GM18868 (cell line): ENCODE data around the gene USP40.

Experiments
- ATAC-seq: cut with Tn5 transposase; IDR thresholded peaks from one replicate; pipeline ENCODE4 v1.9.1; 2021; ENCODE audit warnings: mild to moderate bottlenecking, moderate library complexity; ENCODE audit not compliant: unreplicated experiment

USP40 gene

DNA sequence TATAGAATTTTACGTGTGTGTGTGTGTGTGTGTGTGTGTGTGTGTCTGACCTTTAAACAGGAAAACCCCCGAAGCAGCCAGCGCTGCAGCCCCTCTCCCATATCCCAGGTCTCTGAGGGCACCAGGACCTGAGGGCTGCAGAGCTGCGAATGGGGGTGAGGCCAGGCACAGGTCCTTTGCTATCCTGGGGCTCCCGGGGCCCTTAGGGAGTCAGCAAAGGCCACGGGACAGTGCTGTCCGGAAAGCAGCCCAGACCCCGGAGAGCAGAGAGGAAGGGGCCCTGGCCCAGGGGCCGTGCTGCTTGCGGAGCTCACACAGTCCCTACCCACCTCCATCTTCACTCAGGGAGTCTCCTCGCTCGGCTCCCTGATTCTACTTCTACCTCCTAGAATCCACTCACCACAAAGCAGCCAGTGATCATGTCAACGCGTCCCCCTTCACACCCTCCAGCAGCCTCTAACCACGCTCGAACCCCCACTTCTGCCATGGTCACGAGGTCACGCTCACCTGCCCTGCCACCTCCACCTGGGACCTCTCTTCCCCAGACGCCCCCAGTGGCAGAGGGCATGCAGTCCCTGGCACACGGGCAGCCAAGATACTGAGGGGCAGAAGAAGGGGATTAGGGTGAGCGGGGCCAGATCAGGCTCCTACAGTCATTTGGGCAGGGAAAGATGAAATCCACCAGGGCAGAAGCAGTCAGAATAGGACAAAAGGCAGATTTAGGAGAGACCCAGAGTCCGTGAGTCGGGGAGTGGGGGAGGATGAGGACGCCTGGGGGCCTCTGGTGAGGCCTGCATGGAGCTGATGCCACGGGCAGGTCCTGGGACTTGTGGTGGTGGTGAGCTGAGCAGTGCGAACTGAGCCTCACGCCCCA is 86.7 kb downstream of the USP40 start:
- no peak for ATAC-seq

- ATAC-seq = no peak
Measured at GRCh38 chr2:233477548-233478433, 88.8 kb downstream of the USP40 start.

- no peak for ATAC-seq
Measured at GRCh38 chr2:233476651-233477547, 89.7 kb downstream of the USP40 start.

- ATAC-seq = no peak
Measured at GRCh38 chr2:233476063-233476410, 90.5 kb downstream of the USP40 start.

GRCh38 chr2:233474308-233475160 is 92.0 kb downstream of the USP40 start:
- ATAC-seq = no peak

- ATAC-seq = no peak
Measured at GRCh38 chr2:233473878-233474277, 92.7 kb downstream of the USP40 start.

- ATAC-seq = no peak
Measured at GRCh38 chr2:233473386-233473791, 93.2 kb downstream of the USP40 start.

DNA sequence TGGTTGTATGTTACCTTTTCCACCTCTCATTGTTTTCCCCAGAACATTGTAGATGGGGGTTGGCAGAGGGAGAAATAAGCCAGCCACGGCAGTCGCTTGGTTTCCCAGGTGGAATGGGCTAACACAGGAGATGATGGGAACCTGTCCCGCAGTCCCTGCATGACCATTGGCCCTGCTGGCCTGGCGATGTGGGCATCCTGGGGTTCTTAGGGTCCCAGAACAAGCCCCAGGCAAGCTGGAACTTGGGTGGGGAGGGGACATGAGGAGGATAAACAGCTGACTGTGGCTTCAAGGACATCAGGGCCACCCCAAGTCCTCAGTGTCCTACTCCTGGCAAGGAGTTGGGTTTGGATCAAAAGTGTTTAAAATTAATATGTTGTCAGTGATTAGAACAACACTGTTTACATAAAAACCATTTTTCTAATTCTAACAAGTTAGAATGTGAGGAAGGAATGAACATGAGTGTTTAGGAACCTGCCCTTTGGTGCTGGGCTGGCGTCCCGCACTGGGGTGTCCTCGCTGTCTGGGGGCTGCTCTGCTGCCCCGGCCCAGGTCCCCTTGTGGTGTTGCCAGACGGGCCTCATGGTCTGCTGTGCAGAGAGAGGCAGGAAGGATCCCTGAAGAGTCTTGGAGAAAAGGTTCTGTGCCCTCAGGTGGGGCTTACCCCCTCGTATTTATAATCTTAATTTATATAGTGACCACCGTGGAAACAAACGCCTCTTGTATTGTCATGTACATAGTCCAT is 95.1 kb downstream of the USP40 start:
- no peak for ATAC-seq

- no peak for ATAC-seq
Measured at GRCh38 chr2:233470839-233471238, 95.7 kb downstream of the USP40 start.

- no peak for ATAC-seq
Measured at GRCh38 chr2:233470011-233470687, 96.4 kb downstream of the USP40 start.

DNA sequence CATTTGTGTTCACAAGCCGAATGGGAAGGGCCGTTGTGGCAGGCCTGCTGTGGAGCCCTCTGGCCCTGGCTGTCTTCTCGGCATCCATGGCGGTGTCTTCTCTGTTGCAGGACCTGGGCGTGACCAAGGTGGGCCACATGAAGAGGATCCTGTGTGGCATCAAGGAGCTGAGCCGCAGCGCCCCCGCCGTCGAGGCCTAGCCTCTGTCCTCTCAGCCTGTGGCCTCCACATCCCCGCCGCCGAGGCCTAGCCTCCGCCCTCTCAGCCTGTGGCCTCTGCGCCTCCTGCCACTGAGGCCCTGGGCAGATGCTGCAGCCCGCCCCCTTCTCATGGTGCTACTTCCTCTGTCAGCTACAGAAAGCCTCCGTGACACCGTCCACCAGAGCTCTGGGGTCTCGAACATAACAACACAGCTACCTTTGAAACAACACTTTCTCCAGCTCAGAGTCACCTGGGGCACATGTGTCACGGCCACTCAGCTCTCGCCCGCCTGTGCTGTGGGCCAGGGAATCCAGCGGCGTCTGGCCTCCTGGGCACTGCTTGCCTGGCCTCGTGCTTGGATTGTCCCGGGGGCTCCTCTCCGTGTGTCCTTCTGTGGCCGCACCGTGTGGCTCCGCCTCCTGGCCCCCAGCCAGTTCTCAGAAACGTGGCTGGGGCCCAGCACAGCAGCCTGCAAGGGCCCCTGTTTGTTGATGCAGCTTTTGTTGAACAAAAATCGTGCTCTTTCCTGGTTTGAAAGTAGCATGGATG is 97.1 kb downstream of the USP40 start:
- no peak for ATAC-seq

GRCh38 chr2:233468741-233469110 is 97.9 kb downstream of the USP40 start:
- ATAC-seq = no peak

DNA sequence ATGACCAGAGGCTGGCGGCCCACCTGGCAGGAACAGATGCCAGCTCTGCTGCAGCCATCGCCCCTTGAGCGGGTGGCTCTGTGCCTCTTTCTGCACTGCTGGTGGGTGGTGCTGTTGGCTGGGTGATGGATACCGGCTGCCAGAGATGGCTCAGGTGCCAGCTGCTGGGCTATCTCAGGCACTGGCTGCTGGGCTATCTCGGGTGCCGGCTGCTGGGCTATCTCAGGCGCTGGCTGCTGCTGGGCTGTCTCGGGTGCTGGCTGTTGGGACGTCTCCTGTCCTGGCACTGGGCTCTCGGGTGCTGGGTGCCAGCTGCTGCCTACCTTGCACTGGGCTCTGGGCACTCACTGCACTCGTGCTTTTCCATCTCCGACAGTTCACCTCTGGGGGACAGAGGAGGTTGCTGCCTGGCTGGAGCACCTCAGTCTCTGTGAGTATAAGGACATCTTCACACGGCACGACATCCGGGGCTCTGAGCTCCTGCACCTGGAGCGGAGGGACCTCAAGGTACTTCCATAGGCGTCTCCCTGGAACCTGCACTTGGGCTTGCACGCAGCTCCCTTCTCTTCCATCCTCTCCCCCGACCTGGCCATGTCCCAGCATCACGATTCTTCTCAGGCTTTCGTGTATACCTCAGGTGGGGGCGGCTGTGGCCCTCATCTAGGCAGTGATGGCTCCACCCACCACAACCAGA is 98.4 kb downstream of the USP40 start:
- no peak for ATAC-seq

- ATAC-seq = no peak
Measured at GRCh38 chr2:233466991-233467603, 99.5 kb downstream of the USP40 start.

DNA sequence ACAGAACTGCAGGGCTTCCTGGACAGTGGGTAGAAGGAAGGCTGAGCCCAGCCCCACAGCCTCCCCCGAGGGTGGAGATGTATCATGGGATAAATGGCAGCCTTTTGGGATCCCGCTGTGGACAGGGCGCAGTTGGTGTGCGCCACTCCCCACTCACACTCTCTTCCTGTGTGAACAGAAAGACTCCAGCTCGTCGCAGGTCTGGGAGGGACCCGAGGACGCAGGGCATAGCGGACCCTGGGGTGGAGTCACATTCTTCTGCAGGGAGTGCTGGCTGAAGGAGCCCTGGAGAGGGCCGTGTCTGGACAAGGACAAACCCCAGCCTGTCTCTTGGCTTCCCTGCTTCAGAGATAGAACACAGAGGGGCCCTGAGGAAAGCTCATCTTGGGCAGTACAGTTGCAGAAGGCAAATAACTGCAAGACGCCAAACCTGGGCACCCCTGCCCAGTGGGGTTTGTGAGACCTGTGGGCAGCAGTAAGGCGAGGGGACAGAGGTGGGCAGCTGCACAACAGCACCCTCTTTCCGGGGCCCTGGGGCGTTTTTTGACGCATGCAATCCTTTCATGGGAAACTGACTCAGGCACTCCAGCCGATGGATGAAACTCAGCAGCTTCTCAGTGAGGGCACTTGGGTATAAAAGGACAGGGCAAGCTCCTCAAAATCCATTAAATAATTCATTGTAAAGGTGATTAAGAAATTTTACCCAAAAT is 101.9 kb downstream of the USP40 start:
- ATAC-seq = no peak

GRCh38 chr2:233464056-233464455 is 102.5 kb downstream of the USP40 start:
- no peak for ATAC-seq
